Skeletal muscle tissue (tissue), 4 donors: ENCODE measurements around the gene LRRC8D. TPM values are rescaled to one million over a fixed set of nuclear protein-coding genes. Genes with fewer than 3 reads are reported as not detected.
"Not testable (repeated sequence)": the region's sequence is repeated elsewhere in the genome, so short reads cannot be mapped to it uniquely, and the experiment has no call there.

ENCODE experiments used
- H3K27ac ChIP-seq: one replicate; pipeline ENCODE4 v1.7.0; 2013; ENCODE audit warnings: mild to moderate bottlenecking, low read depth, low read length, inconsistent platforms
- H3K27me3 ChIP-seq, 3 donors: one replicate each; pipeline ENCODE4 v1.7.0; 2013; ENCODE audit warnings: low read length in 3 of 3; ENCODE audit not compliant: control insufficient read depth in 3 of 3, insufficient read depth in 3 of 3
- H3K36me3 ChIP-seq, 3 donors: one replicate each; pipeline ENCODE4 v1.7.0; 2013; ENCODE audit warnings: low read length in 3 of 3; ENCODE audit not compliant: control insufficient read depth in 3 of 3, insufficient read depth in 3 of 3
- H3K4me1 ChIP-seq, 3 donors: one replicate each; pipeline ENCODE4 v1.7.0; 2013; ENCODE audit warnings: low read length in 3 of 3, mild to moderate bottlenecking in 3 of 3; ENCODE audit not compliant: control insufficient read depth in 3 of 3, insufficient read depth in 3 of 3
- H3K4me3 ChIP-seq, 3 donors: one replicate each; pipeline ENCODE4 v1.7.0; 2013; ENCODE audit warnings: low read length in 3 of 3
- H3K9ac ChIP-seq, 3 donors: one replicate each; pipeline ENCODE4 v1.7.0; 2013; ENCODE audit warnings: low read length in 3 of 3, mild to moderate bottlenecking in 3 of 3, moderate library complexity in 2 of 3, low read depth in 1 of 3
- H3K9me3 ChIP-seq, 3 donors: one replicate each; pipeline ENCODE4 v1.7.0; 2013; ENCODE audit warnings: low read length in 3 of 3; ENCODE audit not compliant: control insufficient read depth in 3 of 3
- total RNA-seq: library from RNA; depleted of rRNA; stranded (reverse); fragments of >200 nt; gene quantifications from one replicate; pipeline ENCODE4 v1.2.3, GENCODE V29; 2014
- donor health status: Osteomylitis.

Gene LRRC8D
- 4.7 TPM for total RNA-seq

DNA sequence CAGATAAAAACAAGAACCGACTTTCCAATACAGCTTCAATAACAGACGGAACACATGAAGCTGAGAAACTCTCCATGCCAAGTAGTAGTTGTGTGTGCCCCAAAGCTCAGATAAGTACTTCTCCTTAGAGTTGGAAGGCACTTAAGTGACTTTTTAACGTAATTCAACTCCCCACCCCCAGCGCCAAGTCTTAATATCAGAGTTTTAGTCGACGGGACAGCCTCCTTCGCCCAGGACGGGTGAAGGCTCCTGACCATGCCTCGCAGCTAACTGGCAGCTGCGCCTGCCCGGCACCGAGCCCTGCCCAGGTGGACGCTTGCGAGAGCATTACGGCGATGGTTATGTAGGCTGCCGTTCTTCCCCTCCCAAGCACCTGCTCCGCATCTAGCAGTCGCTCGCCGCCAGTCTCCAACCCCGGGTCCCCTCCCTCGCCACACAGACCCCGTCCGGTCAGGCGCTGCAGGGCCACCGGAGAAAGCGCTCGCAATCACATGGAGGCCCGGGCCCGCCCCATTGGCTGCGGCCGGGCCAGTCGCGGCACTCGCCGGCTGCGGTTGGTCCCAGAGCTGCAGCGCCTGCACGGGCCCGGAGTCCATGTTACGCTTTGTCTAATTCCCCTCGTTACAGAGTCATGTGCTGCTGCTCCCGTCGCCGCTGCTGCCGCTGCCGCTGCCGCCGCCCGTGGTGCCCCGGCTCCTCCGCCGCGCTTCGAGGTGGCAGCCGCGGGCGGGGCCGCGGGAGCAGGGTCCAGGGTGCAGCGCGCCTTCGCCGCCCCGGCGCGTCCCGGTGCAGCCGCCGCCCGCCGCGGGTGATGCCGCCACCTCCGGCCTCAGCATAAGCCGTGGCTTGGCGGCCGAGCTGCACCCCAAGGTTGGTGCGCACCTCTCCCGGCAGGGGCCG lies at the start of gene LRRC8D:
TSS of gene LRRC8D (plus strand) at position 611 of the 900 bp plus-strand sequence. CDS start 112,037 bp downstream, outside the sequence.
- Histone ChIP-seq H3K27me3 (no peaks in the 10 kb centered on the region), H3K9me3 (no peaks in the 10 kb centered on the region), H3K9ac (peak within 1 kb of the TSS; percentile 78 to 84 (median 80)), H3K27ac (peak within 1 kb of the TSS; percentile 64), H3K4me1 (peaks cover 10 to 23% (median 11%) of the 10 kb centered on the region in 3 donors), H3K36me3 (no peaks in the 10 kb centered on the region), H3K4me3 (peak within 1 kb of the TSS; percentile 87 to 94 (median 88))

GRCh38 chr1:89771991-89772560 lies 48.8 kb upstream of the LRRC8D start:
- no peak overlapping the region for H3K9ac ChIP-seq
- no peaks in the 10 kb centered on the region for H3K36me3 ChIP-seq
- H3K4me3 ChIP-seq, result no peak overlapping the region
- H3K27me3 ChIP-seq, result no peaks in the 10 kb centered on the region
- H3K4me1 ChIP-seq, result no peaks in the 10 kb centered on the region
- no peaks in the 10 kb centered on the region for H3K9me3 ChIP-seq
- no peak overlapping the region for H3K27ac ChIP-seq

GRCh38 chr1:89776104-89776503 lies 44.7 kb upstream of the LRRC8D start:
- not testable (repeated sequence) for H3K36me3 ChIP-seq, H3K4me1 ChIP-seq

DNA sequence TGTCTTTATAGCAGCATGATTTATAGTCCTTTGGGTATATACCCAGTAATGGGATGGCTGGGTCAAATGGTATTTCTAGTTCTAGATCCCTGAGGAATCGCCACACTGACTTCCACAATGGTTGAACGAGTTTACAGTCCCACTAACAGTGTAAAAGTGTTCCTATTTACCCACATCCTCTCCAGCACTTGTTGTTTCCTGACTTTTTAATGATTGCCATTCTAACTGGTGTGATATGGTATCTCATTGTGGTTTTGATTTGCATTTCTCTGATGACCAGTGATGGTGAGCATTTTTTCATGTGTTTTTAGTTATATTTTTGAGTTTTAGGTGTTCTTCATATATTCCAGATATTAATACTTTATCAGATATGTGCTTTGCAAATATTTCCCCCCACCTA lies 43.6 kb upstream of the LRRC8D start:
- H3K27me3 ChIP-seq, H3K27ac ChIP-seq, H3K36me3 ChIP-seq, H3K4me3 ChIP-seq, H3K9me3 ChIP-seq, H3K4me1 ChIP-seq, H3K9ac ChIP-seq: not testable (repeated sequence)

More at GRCh38 chr1:89776104-89776503, 44.7 kb upstream of the LRRC8D start:
- H3K27me3 ChIP-seq, H3K27ac ChIP-seq, H3K9me3 ChIP-seq, H3K9ac ChIP-seq, H3K4me3 ChIP-seq: not testable (repeated sequence)

GRCh38 chr1:89779151-89779940 lies 41.5 kb upstream of the LRRC8D start:
- Histone ChIP-seq H3K9ac (no peak overlapping the region), H3K4me3 (no peak overlapping the region), H3K9me3 (no peaks in the 10 kb centered on the region), H3K4me1 (no peaks in the 10 kb centered on the region), H3K36me3 (no peaks in the 10 kb centered on the region), H3K27me3 (no peaks in the 10 kb centered on the region), H3K27ac (no peak overlapping the region)

- Histone ChIP-seq H3K4me3 (no peak overlapping the region), H3K4me1 (no peaks in the 10 kb centered on the region), H3K9me3 (no peaks in the 10 kb centered on the region), H3K9ac (no peak overlapping the region), H3K27ac (no peak overlapping the region), H3K36me3 (no peaks in the 10 kb centered on the region), H3K27me3 (no peaks in the 10 kb centered on the region)
Measured at GRCh38 chr1:89780721-89781120, 40.1 kb upstream of the LRRC8D start.

GRCh38 chr1:89781494-89782126 lies 39.2 kb upstream of the LRRC8D start:
- H3K27me3 ChIP-seq, result no peaks in the 10 kb centered on the region
- H3K36me3 ChIP-seq, result no peaks in the 10 kb centered on the region
- H3K27ac ChIP-seq, result no peak overlapping the region
- H3K9me3 ChIP-seq, result no peaks in the 10 kb centered on the region
- H3K4me3 ChIP-seq, result no peak overlapping the region
- H3K4me1 ChIP-seq, result no peaks in the 10 kb centered on the region
- no peak overlapping the region for H3K9ac ChIP-seq

- Histone ChIP-seq H3K9me3 (no peaks in the 10 kb centered on the region), H3K4me1 (no peaks in the 10 kb centered on the region), H3K4me3 (no peak overlapping the region), H3K9ac (no peak overlapping the region), H3K36me3 (no peaks in the 10 kb centered on the region), H3K27me3 (no peaks in the 10 kb centered on the region), H3K27ac (no peak overlapping the region)
Measured at GRCh38 chr1:89786628-89787214, 34.1 kb upstream of the LRRC8D start.

DNA sequence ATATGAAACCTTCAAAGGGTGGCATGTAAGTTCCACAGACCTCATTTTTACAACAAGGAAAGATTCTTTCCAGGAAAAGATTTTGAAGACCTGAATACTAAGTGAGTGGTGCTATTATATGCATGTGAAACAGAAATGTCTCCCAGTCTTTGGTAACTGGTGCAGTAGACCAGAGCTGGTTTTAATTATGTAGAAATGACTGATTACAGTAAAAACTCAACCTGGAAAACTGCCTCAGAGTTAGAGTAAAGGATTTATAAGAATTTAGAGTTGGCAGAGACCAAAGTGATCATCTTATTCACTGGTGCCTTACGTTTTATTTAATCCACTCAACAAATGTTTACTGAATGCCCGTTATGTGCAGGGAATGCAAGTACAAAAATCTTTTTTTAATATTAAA lies 30.2 kb upstream of the LRRC8D start:
- Histone ChIP-seq H3K36me3 (no peaks in the 10 kb centered on the region), H3K4me1 (no peaks in the 10 kb centered on the region), H3K27me3 (no peaks in the 10 kb centered on the region), H3K4me3 (no peak overlapping the region), H3K9ac (no peak overlapping the region), H3K27ac (no peak overlapping the region), H3K9me3 (no peaks in the 10 kb centered on the region)
